GM23338 (cell line): ENCODE results near the gene SLC4A2.

Experiments
- CREB1 ChIP-seq: fragments of 250-450 bp; sonication (Bioruptor Pico); IDR thresholded peaks from 2 replicates; pipeline ENCODE4 v1.5.0; 2020; ENCODE audit warnings: low read depth, mild to moderate bottlenecking, moderate library complexity
- EZH2 ChIP-seq: fragments of 200-600 bp; sonication (generic); IDR thresholded peaks from one replicate; pipeline ENCODE4 v1.8.0; 2017; ENCODE audit warnings: antibody characterized with exemption, mild to moderate bottlenecking, low read depth; ENCODE audit not compliant: unreplicated experiment
- EZH2phosphoT487 ChIP-seq: fragments of 200-600 bp; sonication (generic); IDR thresholded peaks from one replicate; pipeline ENCODE4 v1.8.1; 2018; ENCODE audit warnings: antibody characterized with exemption; ENCODE audit not compliant: unreplicated experiment
- POLR2AphosphoS5 ChIP-seq: IDR thresholded peaks from 2 replicates; pipeline ENCODE4 v1.6.1; 2016; ENCODE audit warnings: antibody characterized with exemption, low read depth
- TF ChIP-seq, protein P1 (sequence below), 2 experiments: fragments of 200-600 bp in 1 of 2; sonication (generic) in 1 of 2; conservative IDR thresholded peaks; 2 replicates each; pipeline versions ENCODE4 v1.5.1 to v1.6.1; 2016 to 2017; ENCODE audit warnings: antibody characterized with exemption in 2 of 2, low read depth in 2 of 2, mild to moderate bottlenecking in 2 of 2, moderate library complexity in 1 of 2
- TF ChIP-seq, protein P2 (sequence below): IDR thresholded peaks from one replicate; pipeline ENCODE4 v1.6.1; 2018; ENCODE audit warnings: antibody characterized with exemption; ENCODE audit not compliant: unreplicated experiment

DNA sequence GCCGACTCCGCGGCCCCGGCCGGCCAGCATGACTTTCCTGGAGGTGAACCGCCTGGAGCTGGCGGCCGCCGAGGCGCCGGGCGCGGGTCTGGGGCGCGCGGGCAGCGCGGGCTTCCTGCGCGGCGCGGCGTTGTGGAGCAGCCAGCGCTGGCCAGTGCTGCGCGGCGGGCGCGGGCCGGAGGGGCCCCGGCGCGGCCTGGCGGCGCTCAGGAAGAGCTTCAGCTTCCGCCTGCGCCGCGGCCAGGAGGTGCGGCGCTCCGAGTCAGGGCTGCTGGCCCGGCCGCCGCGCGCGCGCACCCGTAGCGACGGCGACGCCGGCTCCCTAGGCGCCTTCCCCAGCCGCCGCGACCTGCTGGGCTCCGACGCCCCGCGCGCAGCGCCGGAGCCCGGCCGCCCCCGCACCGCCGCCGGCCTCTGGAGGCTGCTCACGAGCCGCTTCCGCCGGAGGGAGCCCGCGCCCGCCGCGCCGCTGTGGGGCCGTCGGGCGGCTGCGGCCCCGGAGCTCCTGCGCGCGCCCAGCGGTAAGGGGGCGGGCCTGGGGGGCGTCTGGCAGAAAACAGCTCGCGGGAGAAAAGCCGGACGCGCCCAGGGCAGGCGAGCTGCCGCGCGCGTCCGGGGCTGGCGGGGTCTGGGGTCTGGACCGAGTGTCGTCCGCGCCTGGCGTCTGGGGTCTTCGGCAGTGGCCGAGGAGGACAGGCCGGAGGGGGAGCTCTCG lies 55.9 kb downstream of the SLC4A2 start:
- TF ChIP-seq EZH2: no peak
- TF ChIP-seq CREB1 (CRISPR knock-in tag): no peak
- TF ChIP-seq, protein P1, sequence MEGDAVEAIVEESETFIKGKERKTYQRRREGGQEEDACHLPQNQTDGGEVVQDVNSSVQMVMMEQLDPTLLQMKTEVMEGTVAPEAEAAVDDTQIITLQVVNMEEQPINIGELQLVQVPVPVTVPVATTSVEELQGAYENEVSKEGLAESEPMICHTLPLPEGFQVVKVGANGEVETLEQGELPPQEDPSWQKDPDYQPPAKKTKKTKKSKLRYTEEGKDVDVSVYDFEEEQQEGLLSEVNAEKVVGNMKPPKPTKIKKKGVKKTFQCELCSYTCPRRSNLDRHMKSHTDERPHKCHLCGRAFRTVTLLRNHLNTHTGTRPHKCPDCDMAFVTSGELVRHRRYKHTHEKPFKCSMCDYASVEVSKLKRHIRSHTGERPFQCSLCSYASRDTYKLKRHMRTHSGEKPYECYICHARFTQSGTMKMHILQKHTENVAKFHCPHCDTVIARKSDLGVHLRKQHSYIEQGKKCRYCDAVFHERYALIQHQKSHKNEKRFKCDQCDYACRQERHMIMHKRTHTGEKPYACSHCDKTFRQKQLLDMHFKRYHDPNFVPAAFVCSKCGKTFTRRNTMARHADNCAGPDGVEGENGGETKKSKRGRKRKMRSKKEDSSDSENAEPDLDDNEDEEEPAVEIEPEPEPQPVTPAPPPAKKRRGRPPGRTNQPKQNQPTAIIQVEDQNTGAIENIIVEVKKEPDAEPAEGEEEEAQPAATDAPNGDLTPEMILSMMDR (conservative IDR thresholded peaks at IDR 0.05; ENCODE audit: low read depth in 2 of 2): no peak; a peak in 1 of 4 replicates
- TF ChIP-seq EZH2phosphoT487: no peak
- TF ChIP-seq, protein P2, sequence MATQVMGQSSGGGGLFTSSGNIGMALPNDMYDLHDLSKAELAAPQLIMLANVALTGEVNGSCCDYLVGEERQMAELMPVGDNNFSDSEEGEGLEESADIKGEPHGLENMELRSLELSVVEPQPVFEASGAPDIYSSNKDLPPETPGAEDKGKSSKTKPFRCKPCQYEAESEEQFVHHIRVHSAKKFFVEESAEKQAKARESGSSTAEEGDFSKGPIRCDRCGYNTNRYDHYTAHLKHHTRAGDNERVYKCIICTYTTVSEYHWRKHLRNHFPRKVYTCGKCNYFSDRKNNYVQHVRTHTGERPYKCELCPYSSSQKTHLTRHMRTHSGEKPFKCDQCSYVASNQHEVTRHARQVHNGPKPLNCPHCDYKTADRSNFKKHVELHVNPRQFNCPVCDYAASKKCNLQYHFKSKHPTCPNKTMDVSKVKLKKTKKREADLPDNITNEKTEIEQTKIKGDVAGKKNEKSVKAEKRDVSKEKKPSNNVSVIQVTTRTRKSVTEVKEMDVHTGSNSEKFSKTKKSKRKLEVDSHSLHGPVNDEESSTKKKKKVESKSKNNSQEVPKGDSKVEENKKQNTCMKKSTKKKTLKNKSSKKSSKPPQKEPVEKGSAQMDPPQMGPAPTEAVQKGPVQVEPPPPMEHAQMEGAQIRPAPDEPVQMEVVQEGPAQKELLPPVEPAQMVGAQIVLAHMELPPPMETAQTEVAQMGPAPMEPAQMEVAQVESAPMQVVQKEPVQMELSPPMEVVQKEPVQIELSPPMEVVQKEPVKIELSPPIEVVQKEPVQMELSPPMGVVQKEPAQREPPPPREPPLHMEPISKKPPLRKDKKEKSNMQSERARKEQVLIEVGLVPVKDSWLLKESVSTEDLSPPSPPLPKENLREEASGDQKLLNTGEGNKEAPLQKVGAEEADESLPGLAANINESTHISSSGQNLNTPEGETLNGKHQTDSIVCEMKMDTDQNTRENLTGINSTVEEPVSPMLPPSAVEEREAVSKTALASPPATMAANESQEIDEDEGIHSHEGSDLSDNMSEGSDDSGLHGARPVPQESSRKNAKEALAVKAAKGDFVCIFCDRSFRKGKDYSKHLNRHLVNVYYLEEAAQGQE: no peak
- no peak for TF ChIP-seq POLR2AphosphoS5
